ENCODE data around the gene OCRL. TPM values are rescaled to one million over a fixed set of nuclear protein-coding genes. Genes with fewer than 3 reads are reported as not detected.

Gene OCRL
- total RNA-seq, 2 donors from 2014 or later, result 10.6 to 12.6 TPM

DNA sequence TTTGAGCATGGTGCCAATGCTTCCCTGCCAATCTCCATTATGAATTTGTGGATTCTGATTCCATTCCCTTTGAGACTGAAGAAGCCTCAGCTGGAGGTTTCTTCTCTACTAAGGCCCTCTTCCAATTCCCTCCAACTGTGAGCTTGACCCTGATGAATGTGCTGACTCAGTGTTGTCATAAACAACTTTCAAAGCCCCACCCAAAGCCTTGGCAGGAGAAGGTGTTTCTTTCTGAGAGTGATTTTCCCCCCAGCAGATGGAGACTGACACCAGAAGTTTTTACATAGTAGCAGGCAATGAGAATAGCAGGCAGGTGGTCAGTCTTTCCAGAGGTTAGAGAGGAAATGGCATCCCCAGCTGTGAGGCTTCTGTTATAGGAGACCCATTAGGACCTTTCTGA is 53.1 kb downstream of the OCRL start:
- Histone ChIP-seq H3K9me3 (no peaks in the 10 kb centered on the region), H3K4me3 (no peak overlapping the region), H3K4me1 (peaks cover 0 to 6% of the 10 kb centered on the region in 2 donors), H3K36me3 (peaks cover 33% of the 10 kb centered on the region), H3K27ac (peak overlapping the region; percentile 3 to 6), H3K27me3 (no peaks in the 10 kb centered on the region)
- TF ChIP-seq, protein P1, sequence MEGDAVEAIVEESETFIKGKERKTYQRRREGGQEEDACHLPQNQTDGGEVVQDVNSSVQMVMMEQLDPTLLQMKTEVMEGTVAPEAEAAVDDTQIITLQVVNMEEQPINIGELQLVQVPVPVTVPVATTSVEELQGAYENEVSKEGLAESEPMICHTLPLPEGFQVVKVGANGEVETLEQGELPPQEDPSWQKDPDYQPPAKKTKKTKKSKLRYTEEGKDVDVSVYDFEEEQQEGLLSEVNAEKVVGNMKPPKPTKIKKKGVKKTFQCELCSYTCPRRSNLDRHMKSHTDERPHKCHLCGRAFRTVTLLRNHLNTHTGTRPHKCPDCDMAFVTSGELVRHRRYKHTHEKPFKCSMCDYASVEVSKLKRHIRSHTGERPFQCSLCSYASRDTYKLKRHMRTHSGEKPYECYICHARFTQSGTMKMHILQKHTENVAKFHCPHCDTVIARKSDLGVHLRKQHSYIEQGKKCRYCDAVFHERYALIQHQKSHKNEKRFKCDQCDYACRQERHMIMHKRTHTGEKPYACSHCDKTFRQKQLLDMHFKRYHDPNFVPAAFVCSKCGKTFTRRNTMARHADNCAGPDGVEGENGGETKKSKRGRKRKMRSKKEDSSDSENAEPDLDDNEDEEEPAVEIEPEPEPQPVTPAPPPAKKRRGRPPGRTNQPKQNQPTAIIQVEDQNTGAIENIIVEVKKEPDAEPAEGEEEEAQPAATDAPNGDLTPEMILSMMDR (IDR thresholded peaks at IDR 0.05), result no peak
- no peak for DNase-seq (ENCODE audit: low spot score)

DNA sequence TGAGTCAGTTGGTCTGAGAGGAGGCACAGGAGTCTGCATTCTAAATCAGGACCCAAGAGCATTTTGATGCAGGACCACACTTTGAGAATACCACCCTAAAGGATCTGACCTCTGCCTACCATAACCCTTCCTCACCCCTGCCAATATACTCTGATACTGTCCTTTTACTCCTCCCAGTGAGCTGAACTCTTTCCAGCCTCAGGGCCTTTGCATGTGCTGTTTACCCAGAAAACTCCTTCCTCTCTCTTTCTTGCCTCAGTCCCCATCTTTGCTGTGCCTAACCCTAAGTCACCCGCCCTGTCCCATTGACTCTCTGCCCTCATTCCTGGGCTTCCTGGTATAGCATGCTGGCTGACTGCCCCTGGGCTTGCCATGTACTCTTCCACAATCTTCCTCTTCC is 54.7 kb downstream of the OCRL start:
- Histone ChIP-seq H3K4me3 (no peak overlapping the region), H3K27ac (no peak overlapping the region), H3K4me1 (peaks cover 0 to 6% of the 10 kb centered on the region in 2 donors), H3K9me3 (no peaks in the 10 kb centered on the region), H3K36me3 (peaks cover 18% of the 10 kb centered on the region), H3K27me3 (no peaks in the 10 kb centered on the region)
- DNase-seq (ENCODE audit: low spot score), result no peak
- TF ChIP-seq, protein P1 (IDR thresholded peaks at IDR 0.05), result no peak

DNA sequence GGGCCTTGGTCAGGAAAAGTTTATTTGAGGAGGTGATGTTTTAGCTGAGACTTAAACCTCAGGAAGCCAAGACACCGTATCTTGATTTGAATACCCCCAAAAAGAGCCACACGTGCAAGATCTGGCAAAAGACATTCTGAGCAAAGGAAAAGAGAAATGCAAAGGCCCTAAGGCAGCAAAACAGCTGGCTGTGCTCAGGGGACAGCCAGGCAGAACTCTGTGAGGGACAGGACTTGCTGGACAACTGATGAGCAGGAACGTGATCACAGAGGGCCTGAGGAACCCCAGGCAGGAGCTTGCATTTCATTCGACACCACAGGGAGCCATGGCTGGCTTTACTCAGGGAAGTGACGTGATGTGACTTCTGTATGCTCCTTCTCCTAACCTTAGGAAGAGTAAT is 56.0 kb downstream of the OCRL start:
- Histone ChIP-seq H3K4me3 (no peak overlapping the region), H3K36me3 (peaks cover 8% of the 10 kb centered on the region), H3K27me3 (no peaks in the 10 kb centered on the region), H3K27ac (no peak overlapping the region), H3K4me1 (peaks cover 0 to 6% of the 10 kb centered on the region in 2 donors), H3K9me3 (no peaks in the 10 kb centered on the region)
- no peak for DNase-seq (ENCODE audit: low spot score)
- TF ChIP-seq, protein P1 (IDR thresholded peaks at IDR 0.05), result no peak

DNA sequence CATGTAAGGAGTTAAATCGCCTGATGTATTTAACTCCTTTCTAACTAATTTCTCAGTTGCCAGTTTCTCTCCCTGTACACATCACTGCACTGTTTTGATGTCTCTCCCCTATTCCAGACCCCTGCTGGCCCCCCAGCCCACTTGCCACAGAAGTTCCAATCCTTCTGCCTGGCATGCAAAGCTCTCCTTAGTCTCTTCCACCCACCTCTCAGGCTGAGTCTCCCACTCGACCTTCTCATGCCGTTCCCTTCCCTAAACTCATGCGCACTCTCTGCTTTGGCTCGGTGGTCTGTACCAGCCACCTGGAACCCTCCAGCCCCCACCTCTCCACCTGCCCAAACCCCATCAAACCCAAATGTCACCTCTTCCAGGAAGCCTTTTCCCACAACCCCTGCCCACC is 57.8 kb downstream of the OCRL start:
- Histone ChIP-seq H3K9me3 (no peaks in the 10 kb centered on the region), H3K4me3 (no peak overlapping the region), H3K27me3 (no peaks in the 10 kb centered on the region), H3K27ac (no peak overlapping the region), H3K4me1 (peaks cover 0 to 5% of the 10 kb centered on the region in 2 donors), H3K36me3 (peaks cover 6% of the 10 kb centered on the region)
- TF ChIP-seq, protein P1 (IDR thresholded peaks at IDR 0.05), result no peak
- no peak for DNase-seq (ENCODE audit: low spot score)

DNA sequence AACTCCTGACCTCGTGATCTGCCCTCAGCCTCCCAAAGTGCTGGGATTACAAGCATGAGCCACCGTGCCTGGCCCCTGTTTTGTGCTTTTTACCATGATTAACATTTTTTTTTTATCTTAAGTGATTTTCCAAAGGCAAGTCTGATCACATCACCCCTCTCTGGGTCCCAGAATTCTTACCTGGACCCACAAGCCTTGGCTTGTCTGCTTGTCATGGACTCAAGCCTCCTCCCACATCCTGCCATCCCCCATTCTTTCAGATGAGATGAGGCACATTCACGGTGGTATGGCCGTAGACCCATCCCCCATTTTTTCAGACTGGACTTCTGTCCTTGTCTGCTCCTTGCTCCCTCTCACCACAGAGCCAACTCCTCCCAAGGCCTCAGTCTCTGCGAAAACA is 59.4 kb downstream of the OCRL start:
- Histone ChIP-seq H3K27ac (no peak overlapping the region), H3K9me3 (no peaks in the 10 kb centered on the region), H3K4me1 (peaks cover 0 to 4% of the 10 kb centered on the region in 2 donors), H3K36me3 (peaks cover 1% of the 10 kb centered on the region), H3K4me3 (no peak overlapping the region), H3K27me3 (no peaks in the 10 kb centered on the region)
- TF ChIP-seq, protein P1 (IDR thresholded peaks at IDR 0.05), result no peak
- DNase-seq (ENCODE audit: low spot score), result no peak

DNA sequence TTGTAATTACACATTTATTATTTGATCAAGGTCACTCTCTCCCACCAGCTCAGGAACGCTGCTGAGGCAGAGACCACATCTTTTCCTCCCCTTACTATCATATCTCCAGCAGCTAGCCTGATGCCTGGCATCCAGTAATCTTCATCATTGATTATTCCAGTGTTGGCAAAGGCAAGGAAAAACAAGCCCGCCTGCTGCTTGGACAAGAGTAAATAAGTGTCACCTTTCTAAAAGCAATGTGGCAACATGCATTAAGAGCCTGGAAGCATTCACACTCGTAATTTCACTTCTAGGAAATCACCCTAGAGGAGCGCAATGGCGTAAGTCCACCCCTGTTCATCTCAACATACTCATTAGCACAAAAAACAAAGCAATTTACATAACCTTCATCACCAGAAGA is 59.9 kb downstream of the OCRL start:
- no peaks in the 10 kb centered on the region for H3K9me3 ChIP-seq

More for the DNA sequence above, 59.9 kb downstream of the OCRL start:
- Histone ChIP-seq H3K36me3 (no peaks in the 10 kb centered on the region), H3K4me1 (peaks cover 0 to 5% of the 10 kb centered on the region in 2 donors), H3K4me3 (no peak overlapping the region), H3K27ac (no peak overlapping the region), H3K27me3 (no peaks in the 10 kb centered on the region)
- TF ChIP-seq, protein P1 (IDR thresholded peaks at IDR 0.05), result no peak
- DNase-seq (ENCODE audit: low spot score), result no peak

Data from right atrium auricular region (tissue), 2 donors.